NCI-H2171 (cell line): ENCODE data around the gene CKLF.
A peak's percentile ranks its signal among the peaks of the same experiment; 100 is the strongest.
"Not testable (repeated sequence)": the region's sequence is repeated elsewhere in the genome, so short reads cannot be mapped to it uniquely, and the experiment has no call there.

ENCODE experiments used
- DNase-seq: peaks from one replicate; lab custom pipeline; 2025; lab: John Stamatoyannopoulos, UW

The CKLF gene

GRCh38 chr16:66596986-66597848 is 44.8 kb downstream of the CKLF start:
- no peak for DNase-seq

DNA sequence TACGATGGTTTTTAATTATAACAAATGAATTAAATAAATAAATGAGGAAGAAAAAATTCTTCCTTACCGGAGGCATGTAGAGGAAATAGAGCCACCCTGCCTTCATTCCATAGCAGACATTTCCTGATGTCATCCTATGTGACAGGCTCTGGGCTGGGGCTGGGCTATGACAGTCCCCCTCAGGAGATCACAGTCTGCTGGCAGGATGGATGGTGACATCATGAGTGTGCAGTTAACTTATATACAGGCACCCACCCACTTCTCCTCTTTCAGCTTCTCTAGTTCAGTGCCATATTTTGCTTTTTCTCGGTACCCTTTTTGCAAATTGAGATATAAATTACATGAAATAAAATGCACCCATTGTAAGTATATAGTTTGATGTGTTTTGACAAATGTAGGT is 45.7 kb downstream of the CKLF start:
- no peak for DNase-seq

- DNase-seq: no peak
These were observed 47.4 kb downstream of the CKLF start for GRCh38 chr16:66599726-66600125.

- DNase-seq: no peak
These were observed 48.1 kb downstream of the CKLF start for GRCh38 chr16:66600477-66600876.

DNA sequence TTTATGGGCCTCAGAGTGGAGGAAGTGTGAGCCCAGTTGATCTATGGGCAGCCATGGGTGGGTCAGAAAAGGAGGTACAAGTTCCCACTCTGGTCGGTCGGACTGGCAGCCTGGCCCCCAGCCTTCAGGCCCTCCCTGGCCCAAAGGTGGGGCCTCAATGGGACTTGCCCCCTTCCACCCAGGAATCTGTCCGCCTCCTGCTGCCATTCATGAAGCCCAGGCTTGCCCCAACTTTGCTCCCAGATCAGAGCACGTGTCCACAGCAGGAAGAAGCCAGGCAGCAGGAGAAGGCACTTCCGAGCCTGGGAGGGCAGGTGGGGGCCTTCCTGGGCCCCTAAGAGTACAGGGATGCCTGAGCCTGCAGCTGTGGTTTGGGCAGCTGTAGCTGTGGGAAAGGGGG is 49.1 kb downstream of the CKLF start:
- DNase-seq: no peak

- DNase-seq: no peak
These were observed 51.4 kb downstream of the CKLF start for GRCh38 chr16:66603537-66604375.

- peak; percentile 68 for DNase-seq
These were observed 52.2 kb downstream of the CKLF start, which contains the start of gene CMTM3 for GRCh38 chr16:66604376-66605176. Gene CMTM3 (plus strand): TSS chr16:66604704. CDS start chr16:66604806, 102 bp downstream.

- no peak for DNase-seq
These were observed 53.0 kb downstream of the CKLF start for GRCh38 chr16:66605177-66605978.

DNA sequence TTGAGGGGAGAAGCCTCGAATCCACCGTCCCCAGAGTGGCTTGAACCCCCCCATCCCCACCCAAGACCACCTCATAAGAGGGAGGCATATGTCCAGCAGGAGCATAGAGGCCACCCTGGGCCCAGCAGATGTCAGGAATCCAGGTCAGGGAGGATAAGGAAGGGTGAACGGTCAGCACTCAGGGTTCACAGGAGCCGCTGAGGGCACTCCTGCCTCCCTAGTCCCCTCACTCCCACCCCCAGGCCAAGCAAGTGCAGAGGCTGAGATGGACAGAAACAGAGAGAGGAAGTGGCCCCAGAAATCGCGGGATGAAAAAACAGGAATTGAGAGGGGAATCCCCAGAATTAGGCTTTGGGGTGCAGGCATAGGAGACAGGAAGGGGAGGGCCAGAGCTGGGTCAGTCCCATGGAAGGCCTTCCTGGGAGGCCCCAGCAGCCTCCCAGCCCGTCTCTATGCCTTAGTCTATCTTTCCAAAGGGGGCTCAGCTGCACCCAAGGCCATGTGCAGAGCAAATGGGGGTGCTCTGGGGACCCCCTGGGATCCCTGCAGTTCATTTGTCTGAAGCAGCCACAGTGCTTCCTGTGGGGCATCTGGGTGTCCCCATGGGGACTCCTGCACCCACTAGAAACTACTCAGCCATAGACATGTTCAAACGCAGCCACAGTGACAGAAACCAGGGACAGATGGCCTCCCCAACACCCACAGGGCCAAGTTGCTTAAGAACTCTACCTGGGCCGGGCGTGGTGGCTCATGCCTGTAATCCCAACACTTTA is 53.8 kb downstream of the CKLF start:
- peak; percentile 16 for DNase-seq

DNA sequence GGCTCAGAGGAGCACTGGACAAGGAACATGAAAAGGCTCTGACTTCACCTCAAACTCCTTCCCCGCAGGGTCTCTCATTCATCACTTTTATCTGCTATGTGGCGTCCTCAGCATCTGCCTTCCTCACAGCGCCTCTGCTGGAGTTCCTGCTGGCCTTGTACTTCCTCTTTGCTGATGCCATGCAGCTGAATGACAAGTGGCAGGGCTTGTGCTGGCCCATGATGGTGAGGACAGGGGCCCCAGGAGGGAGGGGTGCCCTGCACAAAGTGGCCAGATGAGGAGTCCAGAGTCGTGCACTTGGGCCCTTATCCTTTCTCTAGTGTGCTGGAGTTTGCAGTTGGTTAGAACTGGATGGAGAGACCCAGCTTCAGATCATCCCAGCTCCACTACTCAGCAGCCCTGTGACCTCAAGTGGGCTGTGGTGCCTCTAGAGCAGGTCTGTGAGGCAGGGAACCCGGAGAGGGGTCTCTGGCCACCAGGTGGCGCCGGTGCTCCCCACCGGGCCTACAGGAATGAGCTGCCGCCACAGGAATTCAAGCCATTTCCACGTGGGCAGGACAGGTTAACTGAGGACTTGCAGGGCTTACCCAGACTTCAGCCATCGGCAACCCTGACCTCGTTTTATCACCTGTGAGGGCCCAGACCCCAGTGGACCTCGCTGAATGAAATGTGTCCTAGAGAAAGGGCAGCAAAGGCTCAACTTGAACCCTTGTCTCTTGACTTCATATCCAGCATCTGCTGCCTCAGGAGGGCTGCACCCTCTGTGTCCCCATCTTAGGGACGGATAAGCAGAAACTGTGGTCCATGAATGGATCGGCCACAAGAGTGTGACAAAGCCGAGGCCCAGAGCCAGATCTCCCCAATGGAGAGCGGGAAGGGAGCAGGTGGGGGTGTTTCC is 56.1 kb downstream of the CKLF start:
- DNase-seq: peak; percentile 36

DNA sequence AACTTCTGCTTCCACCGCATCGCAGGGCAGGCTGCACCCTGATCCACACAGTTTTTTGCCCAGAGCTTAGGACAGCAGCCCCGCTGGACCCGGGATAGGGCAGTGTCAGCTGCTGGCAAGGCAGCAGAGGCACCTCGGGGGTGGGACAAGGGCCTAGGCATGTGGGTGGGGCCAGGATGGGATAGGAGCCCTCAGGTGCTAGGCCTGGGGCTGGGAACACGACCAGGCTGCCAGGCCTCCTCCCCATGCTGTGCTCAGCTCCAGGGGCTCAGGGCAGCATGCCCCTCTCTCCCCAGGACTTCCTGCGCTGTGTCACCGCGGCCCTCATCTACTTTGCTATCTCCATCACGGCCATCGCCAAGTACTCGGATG is 56.7 kb downstream of the CKLF start:
- no peak for DNase-seq

DNA sequence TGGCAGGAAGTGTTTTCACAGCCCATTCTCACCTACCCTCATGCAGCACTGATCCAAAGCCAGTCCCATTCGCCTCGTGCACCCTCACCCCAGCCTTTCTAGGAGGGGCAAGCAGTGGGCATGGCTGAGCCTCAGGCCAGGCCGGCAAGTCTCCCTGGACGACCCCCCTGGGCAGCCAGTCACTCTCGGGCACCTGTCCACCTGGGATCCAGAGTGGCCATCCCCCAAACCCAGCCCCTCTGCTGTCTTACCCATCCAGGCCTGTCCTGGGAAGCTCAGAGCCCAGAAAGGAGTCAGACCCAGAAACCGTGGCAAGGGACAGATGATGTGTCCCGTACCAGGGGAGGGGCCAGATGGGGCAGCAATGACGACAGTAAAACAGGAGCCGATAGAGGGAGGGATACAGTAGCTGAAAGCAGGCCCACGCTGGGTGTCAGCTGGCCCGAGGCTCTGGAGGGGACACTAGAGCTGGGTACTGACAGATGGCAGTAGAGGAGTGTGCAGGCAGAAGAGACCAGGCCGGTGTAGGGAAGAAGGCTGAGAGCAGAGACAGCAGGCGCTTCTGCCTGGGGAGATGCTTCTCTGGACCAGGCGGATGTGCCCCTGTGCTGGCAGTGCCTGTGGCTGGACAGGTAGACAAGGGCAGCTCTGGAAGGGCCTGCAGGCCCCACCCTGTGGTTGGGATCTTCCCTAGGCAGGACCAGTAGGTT is 57.9 kb downstream of the CKLF start:
- DNase-seq: peak; percentile 69

- not testable (repeated sequence) for DNase-seq
These were observed 59.5 kb downstream of the CKLF start for GRCh38 chr16:66611911-66612310.

GRCh38 chr16:66612422-66612821 is 60.0 kb downstream of the CKLF start:
- no peak for DNase-seq

DNA sequence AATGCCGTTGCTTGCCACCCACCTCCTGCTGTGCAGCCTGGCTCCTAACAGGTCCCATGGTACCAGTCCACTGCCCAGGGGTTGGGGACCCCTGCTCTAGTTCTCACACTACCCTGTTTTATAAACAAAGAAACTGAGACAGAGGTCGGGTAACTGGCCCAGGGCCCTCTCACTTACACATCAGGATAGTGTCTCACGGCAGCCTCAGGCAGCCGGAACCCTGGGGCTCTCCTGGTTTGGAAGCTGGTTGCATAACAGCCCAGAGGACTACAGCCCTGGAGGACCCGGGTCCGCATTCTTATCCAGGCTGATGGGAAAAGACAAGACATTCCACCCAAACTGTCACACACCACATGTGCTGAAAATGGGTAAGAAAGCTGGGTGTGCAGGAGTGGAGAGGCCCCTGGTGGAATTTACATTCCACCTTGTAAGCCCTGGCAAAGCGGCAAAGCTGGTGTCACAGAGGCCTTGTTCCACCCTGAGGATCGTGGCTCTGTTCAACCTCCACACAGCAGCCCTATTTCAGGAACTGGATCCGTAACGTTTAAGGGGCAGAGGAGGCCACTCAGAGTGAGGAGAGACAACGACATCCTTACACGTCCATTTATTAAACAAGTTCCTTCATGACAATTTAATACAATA is 61.9 kb downstream of the CKLF start:
- DNase-seq: no peak
